Skin of body (tissue), 2 donors: Measurements from ENCODE around the gene GTSE1. TPM values are rescaled to one million over a fixed set of nuclear protein-coding genes. Genes with fewer than 3 reads are reported as not detected.

Experiments used
- DNase-seq: peaks from one replicate; lab custom pipeline; 2025; lab: John Stamatoyannopoulos, UW
- total RNA-seq: library from RNA; depleted of rRNA; stranded (reverse); fragments of >200 nt; gene quantifications from one replicate; pipeline ENCODE4 v1.2.3, GENCODE V29; 2014

Gene GTSE1
- total RNA-seq, 1 donor from 2014 or later = 3.6 TPM

DNA sequence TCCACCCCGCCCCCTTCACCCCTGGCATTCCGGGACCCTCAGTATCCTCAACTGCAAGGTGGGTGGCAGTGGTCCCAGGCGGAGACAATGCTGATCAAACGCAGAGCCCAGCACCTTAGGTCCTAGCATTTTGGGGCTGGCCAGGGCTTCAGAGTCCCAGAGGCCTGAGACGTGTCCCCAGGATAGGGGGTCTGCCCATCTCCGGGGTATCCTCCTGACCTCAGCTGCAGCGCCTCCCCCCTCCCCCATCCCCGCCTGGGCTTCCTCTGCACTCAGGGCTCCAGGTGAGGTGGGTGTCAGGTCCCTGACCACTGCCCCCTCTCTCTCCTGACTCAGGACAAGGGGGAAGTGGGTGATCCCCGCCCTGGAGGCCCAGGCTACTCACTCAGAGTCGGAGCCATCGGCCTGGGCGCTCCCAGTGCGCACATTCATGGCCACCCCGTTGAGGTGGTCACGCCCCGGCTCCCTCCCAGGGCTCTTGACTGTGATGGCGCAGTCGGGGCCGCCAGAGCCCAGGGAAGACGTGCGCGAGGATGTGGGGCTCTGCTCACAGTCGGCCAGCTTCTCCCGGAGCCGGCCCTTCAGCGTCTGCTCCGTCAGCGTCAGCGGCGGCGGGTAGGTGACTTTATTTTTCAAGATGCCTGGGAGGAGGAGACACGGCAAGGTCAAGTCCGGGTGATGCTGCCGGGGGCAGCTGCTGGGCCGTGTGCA, 67.1 kb downstream of the GTSE1 start:
- DNase-seq = no peak

DNA sequence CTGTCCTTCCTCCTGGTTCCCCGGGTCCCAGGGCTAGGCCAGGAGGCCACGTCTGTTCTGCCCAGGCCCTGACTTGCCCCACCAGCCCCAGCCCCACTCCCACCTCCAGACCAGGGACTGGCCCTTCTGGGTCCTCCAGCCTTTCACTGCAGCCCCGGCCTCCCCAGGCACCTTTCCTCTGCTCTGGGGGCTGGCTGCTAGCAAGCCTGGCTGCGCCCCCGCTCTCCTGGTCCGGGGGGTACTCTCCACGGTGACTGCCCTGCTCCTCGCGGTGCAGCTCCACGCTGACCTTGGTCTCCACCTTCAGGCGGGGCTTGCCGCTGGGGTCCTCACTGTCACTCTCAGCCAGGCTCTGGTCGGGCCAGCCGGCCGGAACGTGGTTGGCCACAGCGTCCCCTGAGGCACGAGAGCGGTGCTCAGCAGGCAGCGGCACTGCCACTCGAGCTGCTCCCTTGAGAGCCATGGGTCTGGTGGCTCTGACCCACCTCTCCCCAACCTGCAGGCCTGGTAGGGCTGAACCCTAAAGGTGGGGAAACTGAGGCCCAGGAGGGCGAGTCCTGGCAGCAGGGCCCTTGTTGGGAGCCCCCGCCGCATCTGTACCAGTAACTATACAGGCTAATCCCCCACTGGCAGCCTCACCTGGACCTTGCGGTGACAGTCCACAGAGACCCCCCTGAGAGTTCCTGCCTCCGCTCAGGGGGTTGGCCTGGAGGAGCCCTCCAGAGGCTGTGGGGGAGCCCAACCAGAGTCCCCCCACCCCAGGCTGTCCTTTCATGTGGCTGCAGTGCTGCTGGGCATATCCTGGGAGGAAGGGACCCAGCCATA, 67.9 kb downstream of the GTSE1 start:
- no peak for DNase-seq

DNA sequence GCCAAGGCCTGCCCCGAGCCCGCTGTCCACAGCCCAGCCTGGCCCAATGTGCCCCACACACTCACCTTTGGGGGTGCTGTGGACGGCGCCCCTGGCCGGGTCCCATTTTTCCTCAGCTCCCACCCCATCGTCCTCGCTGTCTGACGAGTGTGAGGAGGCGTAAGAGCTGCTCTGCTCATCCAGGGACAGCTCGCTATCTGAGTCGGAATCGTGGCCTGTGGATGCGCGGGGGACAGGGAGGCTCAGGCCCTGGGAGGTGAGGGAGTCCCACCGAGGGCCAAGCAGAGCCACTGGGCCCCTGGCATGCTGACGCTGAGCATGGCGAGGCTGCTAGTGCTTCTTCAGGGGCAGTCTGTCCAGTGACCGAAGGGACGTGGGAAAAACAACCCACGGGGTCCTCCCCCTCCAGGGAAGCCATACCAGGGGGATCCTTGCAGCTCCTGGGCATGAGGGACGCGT, 68.5 kb downstream of the GTSE1 start:
- DNase-seq = no peak

DNA sequence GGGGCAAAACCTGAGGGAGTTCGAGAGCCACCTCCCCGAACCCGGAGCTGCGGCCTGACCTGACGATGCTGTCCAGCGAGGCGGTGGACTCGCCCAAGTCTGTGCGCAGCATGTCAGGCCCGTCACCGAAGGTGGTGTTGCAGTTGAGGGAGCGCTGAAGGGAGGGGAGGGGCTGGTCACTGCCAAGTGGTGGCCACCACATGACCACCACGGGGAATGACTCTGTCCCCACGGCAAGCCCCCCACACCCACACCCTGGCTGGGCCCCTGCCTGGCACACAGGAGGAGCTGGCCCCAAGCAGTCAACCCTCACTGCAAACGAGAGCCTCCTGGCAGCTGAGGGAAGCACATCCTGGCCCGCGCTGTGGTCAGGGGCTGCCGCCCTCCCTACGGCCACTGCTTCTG, 69.7 kb downstream of the GTSE1 start:
- DNase-seq = no peak

DNA sequence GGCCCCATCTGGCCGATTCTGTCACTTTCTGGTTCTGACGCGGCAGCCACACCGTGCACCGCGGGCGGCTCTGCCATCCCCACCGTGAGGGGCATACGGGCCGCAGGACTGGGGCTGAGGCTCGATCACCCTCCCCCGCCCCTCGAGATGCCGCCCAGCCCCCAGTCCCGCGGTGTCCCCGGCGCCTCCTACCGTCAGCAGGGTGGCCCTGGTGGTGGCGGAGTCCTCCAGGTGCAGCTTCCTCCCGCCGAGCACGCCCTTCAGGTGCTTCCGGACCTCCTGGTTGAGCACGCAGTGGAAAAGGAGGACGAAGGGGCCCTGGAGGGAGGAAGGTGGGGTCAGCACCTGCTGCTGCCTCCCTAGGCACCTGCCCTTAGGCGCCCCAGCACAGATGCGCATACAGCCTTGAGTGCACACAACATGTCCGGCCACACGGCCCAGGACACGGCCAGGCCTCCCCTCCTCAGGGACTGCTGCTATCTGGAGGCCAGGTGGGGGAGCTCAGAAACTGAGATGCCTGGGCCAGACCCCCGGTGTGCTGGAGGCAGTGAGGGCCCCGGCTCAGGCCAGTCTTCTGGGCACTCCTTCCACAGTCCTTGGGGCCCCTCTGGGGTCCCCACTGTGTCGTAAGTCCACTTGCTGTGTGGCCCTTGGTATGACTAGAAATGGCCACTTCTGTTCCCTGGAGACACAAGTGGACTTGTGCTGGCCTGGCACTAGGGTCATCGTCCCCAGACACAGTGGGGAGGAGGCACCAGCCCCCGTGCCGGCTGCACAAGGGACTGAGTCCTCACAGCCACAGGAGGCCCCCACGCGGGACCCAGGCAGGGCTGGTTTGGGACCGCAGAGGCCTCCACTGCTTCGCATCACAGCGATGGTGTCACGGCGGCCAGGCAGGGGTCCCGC, 70.4 kb downstream of the GTSE1 start:
- no peak for DNase-seq

DNA sequence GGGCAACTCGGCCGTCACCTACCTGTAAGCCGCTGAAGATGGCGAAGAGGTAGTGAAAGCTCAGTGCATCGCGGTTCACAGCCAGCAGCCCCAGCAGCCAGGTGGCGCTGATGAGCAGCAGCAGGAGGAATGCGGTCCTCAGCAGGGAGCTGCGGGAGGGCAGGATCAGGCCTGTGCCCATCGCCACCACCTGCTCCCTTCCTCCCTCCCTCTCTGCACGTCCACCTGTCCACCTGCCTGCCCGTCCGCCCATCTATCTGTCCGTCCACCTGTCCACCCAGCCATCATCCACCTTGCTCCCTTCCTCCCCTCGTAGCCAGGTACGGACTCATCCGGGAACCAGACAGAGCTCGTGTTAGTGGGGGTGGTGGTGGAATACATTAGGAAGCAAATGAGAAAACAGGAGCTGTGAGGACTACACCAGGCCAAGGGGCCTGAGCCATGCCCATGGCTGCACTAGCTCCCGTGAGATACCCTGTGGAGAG, 71.1 kb downstream of the GTSE1 start:
- no peak for DNase-seq

DNA sequence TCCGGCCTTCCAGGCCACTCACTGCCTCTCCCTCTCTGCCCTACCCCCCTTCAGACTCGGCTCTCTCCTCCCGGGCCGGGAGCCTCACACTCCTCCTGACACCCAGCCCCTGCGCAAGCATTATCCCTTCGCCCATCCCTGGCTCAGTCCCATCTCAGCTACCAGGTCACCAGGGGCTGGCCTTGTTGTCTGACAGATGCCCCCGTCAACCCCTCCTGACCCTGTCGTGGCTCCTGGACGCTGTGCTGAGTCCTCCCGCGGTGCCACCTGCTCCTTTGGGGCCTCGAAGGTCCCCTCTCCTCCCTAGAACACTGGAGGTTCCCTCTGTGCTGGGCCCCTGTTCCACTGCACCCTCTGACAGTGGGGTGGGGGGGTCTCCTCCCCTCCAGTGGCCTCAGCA, 71.8 kb downstream of the GTSE1 start:
- no peak for DNase-seq

DNA sequence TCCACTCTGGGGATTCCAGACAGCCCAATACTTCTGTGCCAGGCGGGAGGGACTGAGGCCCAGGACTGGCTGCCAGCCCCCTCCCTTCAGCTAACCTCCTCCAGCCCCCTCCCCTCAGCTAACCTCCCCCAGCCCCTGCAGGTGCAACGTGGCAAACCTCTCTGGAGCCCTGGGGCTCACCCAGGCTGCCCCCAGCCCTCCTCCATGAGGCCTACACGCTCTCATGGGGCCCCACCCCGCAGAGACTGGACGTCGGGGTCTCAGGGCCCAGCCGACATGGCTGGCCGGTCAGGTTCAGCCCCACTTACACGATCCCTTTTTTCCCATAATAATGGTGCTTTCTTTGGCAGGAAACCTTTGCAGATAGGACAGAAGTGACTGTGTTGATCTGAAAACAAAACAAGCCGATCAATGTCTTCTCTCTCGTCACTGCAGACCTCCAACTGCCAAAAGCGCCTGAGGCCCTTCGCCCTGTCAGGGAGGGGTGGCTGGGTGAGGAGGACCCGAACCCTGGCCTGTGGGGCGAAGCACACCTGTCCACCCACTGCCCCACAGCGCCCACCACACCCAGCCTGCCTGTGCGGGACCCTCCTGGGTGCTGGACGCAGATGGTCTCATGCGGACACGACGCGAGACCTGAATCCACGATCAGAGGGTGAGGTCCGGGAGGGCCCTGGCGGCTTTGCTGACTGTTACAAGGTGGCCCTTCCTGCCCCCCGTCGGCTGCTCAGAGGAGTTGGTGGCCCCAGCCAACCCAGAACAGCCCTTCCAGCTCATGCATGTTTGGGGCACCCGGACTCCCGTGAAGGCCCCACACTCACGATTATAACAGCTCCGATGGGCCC, 72.4 kb downstream of the GTSE1 start:
- no peak for DNase-seq

DNA sequence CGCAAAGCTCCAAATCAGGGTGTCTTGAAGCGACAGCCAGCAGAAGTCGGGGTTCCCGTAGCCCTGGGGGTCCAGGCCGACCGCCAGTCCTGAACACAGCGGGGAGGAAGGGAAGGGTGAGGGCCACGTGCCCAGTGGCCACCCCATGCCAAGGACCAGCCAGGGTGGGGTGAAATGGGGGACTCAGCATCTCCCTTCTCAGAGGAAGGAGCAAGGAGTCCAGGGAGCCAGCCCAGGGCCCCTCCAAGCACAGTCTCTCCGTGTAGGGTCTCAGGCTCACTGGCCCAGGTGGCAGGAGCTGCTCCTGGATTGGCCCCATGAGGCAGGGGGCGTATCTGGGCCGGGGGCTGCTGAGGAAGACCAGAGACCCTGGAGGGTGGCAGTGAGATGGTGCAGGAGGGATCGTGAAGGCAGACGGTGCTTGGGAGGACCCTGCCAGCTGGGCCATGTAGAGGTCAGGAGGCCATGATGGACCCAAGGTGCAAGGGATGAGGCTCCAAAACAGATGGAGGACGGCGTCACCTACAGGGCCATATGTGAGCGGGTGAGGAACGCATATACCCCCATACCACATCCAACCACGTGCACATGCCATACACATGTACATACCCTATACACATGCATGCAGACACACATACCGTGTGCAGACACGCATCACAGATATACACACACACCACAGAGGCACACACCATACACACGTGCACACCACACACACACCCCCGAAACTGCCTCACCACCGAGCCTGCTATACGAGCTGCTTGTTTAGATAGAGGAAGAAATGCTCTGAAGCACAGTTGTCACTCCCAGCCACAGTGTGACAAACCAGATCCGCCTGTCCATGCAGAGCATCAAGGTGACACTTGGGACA, 73.3 kb downstream of the GTSE1 start:
- no peak for DNase-seq

DNA sequence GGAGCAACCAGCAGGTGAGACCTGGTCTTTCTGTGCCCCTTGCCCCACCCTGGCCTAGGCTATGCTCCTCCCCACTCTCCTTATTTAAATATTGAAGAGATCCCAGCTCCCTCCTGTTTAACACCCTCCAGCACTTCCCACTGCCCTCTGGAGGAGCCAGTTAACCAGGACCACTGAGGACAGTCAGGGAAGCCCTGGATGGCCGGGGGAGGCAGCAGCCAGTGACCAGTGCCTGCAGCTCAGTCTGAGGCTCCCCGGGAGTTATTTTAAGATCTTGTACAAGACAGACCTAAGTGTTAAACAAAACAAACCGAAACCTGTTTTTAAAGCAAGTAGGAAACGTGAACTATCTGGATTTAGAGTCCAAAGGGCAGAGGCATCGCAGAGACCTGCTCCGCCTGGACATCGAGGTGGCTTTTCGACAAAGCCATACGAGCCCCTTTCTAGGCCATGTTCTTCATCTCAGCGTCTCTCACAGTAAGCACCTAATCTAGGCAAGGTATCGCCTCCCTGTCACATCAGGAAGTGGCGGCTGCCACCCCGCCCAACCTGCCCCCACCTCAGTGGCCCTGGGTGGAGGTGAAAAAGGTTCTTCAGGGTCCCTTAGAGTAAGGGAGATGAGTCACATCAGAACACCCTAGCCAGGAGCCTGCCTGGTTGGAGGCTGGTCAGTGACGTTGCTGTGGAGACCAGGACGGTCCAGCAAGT, 74.1 kb downstream of the GTSE1 start:
- DNase-seq = no peak

DNA sequence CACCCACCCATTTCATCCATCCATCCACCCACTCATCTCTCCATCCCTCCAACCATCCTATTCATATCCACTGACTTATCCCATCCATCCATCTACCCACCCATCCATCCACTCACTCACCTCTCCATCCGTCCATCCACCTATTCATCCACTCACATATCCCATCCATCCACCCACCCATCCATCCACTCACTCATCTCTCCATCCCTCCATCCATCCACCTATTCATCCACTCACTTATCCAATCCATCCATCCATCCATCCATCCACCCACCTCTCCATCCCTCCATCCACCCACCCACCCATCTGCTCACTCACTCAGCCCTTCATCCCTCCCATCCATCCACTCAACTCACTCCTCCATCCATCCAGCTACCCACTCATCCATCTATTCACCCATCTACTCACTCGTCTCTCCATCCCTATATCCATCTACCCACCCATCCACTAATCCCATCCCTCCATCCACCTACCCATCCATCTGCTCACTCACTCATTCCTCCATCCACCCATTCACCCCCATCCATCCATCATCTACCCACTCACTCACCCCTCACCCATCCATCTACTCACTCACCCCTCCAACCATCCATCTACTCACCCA, 75.1 kb downstream of the GTSE1 start:
- DNase-seq = no peak

DNA sequence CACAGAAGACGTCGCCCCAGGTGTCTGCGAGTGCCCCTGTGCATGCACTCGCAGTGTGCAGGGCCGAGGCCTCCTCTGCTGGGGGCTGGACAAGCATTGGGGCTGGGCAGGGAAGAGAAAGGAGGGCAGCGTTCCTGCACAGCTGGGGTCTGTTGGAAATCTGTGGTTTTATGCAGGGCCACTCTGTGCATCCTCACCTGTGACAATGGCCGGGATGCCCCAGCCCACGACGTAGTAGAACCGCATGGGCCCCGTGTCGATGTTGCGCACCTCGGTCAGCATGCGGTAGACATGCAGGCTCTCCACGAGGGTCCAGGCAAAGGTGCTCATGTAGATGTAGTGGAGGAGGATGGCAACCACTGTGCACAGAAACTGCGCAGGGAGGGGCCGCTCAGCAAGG, 76.0 kb downstream of the GTSE1 start:
- no peak for DNase-seq

DNA sequence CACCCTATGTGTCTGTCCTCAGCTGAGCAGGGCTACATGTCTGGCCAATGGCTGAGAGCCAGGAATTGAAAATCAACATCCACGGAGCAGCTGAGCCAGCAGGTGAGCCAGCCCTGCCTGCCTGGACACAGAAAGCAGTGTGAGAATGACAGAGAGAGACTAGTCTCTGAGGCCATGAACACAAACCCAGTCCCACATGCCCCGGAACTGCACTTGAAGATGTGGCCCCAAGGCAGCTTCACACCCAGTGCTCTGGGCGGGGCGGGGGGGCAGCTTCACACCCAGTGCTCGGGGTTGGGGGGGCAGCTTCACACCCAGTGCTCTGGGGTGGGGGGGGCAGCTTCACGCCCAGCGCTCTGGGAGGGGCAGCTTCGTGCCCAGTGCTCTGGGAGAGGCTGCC, 76.5 kb downstream of the GTSE1 start:
- DNase-seq = no peak

DNA sequence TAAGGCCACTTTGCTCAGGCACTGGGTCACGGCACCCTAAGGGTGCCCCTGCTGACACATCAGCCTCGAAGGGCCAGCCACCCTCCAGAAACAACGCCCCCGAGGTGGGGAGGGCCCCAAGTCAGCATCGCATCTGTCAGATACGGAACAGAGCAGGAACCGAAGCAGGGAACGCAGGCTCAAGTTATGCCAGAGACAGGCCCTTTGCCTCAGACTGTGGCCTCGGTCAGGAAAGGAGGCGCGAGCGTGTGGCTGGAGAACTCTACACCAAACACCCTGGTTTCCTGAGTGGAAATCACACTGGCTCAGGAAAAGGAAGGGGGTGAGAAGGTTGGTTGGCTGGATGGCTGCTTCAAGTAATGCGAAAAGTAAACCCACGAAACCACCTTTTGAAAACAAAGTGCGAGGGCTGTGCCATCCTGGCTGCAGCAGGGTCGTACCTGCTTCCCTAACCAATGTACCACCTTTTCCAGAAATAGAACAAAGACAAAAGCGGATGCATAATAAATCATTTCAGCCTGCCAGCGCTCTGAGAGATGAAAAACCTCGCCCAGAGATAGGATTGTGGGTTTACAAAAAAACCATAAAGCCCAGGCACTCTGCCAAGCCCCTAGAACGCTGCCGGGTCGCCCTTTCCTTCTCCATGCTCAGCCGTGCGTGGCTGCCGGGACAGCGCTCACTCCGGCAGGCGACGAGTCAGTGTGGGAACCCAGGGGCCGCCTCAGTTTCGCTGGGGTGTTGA, 77.4 kb downstream of the GTSE1 start:
- no peak for DNase-seq

DNA sequence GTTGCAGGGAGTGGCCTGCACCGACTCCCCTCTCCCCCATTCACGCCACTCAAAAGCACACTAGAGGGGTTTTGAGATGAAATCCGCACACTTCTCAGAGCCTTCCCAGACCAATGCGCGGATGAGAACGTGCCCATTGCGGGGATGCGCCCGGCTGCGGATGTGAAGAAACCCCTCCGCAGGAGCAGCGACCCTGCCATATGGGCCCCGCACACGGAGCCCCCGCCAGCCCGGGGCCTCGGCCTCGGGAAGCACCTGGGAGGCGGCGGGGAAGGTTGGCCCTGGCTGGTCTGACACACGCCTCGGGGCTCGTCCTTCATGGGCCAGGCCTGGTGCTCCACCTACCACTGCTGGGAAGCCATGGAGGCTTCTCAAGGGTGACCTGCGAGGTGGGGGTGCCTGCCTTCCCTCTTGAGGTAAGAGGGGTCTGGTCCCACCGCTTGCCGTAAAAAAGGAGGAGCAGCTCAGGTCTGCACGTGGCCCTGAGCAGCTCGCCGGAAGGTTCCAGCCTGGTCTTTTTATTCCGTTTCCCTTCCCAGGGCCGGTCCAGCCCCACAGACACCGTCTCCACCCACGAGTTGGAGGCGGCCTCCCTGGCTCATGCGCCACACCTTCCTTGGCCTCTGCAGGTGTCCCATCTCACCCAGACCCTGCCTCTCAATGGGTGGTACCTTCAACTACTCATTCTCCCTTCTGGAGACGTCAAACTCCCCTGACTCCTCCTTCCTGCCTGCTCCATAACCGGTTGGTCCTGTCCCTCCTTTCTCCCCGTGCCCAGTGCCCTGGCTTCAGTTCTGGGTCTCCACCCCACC, 78.2 kb downstream of the GTSE1 start:
- no peak for DNase-seq

DNA sequence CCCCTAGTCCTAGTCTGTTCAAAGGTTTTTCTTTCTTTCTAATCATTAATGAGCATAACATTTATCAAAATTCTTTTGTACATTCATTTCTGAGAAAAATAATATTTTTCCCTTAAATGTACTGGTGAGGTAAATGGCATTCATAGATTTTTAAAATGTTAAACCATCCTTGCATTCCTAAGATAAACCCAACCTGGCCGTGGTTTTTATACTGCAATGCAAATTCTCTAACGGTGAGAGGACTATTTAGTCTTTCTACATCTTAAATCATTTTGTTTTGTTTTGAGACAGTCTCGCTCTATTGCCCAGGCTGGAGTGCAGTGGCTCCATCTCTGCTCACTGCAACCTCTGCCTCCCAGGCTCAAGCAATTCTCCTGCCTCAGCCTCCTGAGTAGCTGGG, 79.4 kb downstream of the GTSE1 start:
- DNase-seq = no peak

DNA sequence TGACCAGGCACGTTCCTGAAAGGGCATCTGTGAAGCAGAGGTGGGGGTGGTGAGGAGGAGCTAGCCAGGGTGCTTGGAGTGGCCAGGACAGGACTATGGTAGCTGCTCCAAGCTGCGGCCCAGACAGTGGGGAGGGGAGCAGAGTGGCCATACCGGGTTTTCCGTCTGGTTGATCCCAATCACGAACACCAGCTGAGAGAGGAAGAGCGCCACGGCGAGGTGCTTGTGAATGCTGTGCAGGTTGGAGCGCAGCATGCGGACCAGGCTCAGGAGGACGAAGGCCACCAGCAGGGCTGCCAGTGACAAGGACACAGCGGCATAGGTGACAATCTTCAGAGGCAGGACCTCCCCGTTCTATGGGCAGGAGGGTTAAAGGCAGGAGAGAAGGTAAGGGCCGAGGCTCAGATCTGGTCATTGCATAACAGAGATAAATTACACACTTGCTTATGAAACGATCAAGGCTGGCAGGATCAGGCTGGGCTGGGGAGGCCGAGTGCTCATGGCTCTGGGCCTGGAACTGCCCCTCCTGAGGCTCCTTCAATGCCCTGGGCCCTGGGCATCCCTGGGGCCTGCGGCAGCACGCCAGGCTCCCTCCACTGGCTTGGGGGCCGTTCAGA, 80.3 kb downstream of the GTSE1 start:
- no peak for DNase-seq
